HG03196 (cell line): ENCODE measurements around the gene SLC16A3.

ENCODE experiments used
- ATAC-seq: cut with Tn5 transposase; IDR thresholded peaks from one replicate; pipeline ENCODE4 v1.9.1; 2021; ENCODE audit not compliant: unreplicated experiment

The SLC16A3 gene

DNA sequence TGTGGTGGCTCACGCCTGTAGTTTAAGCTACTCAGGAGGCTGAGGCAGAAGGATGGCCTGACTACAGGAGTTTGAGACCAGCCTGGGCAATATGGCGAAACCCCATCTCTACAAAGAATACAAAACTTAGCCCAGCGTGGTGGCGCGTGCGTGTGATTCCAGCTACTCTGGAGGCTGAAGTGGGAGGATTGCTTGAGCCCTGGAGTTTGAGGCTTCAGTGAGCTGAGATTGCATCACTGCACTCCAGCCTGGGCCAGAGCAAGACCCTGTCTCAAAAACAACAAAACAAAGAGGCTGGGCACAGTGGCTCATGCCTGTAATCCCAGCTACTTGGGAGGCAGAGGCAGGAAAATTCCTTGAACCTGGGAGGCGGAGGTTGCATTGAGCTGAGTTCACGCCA is 51.7 kb downstream of the SLC16A3 start:
- no peak for ATAC-seq

DNA sequence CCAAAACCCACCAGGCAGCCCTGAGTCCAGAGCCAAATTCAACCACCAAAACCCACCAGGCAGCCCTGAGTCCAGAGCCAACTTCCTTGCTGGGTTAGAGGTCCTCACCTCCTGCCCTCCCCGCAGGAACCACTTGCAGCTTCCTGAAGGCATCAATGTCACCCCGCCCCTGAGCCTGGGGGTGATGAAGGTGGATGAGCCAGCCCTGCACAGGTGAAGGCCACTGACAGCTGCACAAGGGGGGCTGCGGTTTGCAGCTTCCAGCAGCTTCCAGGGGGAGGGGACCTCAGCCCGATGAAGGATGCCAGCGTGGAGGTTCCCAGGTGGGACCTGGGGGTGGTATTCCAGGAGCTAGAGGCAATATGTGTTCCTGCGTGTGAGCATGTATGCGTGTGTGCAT is 52.2 kb downstream of the SLC16A3 start:
- no peak for ATAC-seq

DNA sequence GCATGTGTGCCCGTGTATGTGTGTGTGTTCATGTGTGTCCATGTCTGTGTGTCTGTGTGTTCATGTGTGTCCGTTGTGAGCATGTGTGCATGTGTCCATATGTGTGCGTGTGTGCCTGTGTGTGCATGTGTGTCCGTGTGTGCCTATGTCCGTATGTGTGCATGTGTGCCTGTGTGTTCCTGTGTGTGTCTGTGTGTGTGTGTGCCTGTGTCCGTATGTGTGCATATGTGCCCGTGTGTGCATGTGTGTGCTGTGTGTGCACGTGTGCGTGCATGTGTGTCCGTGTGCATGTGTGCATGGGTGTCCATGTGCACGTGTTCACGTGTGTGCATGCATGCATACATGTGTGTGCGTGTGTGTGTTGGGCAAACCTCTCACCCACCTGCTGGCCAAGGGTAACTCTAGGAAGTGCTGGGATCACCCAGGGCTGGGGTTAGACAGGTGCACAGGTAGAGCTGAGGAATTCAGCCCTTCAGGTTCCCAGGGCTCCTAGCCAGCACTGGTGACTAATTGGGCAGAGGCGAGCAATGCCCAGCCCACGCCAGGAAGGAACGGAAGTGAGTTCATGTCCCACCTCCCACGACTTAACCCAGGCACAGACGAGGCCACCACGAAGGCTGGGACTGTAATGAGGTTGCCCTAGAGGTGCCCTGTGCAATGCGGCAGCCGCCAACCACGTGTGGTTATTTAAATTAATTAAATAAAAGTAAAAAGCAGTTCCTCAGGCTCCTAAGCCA is 52.8 kb downstream of the SLC16A3 start:
- no peak for ATAC-seq

DNA sequence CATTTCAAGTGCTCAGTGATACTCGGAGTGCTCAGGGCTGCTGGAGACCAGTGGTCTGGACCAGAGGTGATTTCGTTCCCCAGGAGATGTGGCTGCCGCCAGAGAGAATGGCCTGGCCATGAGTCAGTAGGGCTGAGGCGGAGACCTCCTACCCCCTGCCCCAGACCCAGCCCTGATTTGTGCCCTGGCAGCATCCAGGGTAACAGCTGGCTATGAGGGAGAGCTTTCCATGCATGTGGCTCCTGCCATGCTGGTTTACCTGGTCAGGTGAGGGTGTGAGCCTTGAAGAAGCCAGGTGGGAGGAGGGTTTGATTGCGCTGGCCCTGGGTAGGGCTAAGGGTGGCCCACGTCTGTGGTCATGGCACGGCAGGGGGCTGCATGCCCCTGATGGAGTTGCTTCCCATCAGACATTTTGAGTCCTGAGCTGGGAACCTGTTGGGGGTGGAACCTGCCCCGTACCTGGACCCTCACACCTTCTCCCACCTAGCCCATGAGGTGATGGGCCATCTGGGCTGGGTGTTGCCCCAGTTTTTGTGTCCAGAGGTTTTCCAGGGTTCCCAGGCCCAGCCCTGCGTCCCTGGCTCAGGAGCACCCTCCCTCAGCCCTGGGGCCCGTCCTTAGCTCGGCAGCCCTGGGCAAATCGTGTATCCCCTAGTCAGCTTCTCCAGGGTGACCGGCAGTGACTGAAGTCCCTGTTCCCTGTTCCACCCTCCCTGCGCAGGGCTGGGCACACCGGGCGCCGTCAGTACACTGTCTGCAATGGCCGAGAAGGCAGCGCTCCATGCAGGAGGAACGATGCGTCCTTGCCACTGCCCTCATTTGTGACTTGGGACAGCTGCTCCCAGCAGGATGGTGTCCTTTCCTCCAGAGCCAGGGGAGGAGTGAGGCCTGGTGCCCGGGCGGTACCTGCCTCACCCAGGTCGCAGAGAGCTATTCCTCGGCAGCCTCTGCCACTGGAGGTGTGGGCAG is 53.7 kb downstream of the SLC16A3 start:
- no peak for ATAC-seq

GRCh38 chr17:82283208-82283749 is 54.4 kb downstream of the SLC16A3 start:
- no peak for ATAC-seq

GRCh38 chr17:82285141-82285540 is 56.3 kb downstream of the SLC16A3 start:
- no peak for ATAC-seq

DNA sequence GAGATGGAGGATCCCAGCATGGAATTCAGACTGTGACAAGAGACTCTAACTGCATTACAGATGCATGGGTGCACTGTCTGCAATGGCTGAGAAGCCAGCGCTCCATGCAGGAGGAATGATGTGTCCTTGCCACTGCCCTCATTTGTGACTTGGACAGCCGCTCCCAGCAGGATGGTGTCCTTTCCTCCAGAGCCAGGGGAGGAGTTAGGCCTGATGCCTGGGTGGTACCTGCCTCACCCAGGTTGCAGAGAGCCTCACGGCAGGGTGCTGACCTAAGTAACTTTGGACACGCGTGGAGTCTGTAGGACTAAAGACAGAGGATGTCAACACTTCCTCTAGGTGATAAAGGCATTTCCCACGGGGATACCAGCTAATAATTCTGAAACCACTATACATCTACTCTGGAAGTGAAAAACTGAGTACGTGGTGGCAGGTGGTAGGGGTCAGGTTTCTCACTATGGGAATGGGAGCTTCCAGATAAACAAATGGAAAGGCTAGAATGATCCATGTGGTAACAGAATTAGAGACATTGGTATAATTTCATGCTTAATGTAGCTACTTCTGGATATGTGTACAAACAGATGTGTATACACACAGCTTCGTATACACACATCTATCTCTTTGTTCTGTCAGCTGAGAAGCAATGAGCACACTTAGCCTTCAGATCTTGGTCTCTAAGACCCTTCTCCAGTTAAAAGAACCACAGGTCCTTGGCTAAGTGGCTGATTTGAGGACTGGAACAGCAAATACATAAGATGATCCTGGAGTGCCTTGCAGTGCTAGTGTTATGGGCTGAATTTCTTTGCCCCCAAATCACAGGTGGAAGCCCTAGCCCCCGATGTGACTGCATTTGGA is 58.4 kb downstream of the SLC16A3 start:
- no peak for ATAC-seq

- ATAC-seq: no peak
Measured at GRCh38 chr17:82287868-82288801, 59.3 kb downstream of the SLC16A3 start.
